IPS-18c (cell line): ENCODE measurements around the gene LHX8.
"Not testable (repeated sequence)": the region's sequence is repeated elsewhere in the genome, so short reads cannot be mapped to it uniquely, and the experiment has no call there.

Experiments
- H3K4me3 ChIP-seq: 2 replicates; pipeline ENCODE4 v1.7.0; 2013; ENCODE audit warnings: low read depth, mild to moderate bottlenecking, low read length, moderate library complexity; ENCODE audit not compliant: insufficient read depth
- H3K9me3 ChIP-seq: one replicate; pipeline ENCODE4 v1.6.1; 2013; ENCODE audit warnings: mild to moderate bottlenecking, low read length, moderate library complexity; ENCODE audit not compliant: control insufficient read depth, insufficient read depth

The LHX8 gene

DNA sequence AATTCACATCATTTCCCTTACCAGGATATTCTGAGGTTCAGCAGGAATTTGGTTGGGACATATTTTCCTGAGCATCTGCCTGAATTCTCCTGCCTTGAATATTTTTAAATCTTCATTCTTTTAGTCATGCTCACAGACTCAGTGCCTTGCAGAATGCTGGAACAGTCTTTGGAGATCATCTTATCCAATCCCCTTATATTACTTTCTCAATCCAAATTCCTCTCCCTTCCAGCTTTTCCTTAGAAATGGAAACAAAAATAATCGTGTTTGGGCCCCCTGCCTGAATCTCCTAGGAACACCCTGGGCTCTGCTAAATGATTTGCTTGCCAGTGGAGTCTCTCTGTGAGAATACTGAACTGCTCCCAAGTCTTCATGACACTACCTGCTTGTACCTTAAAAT, 38.4 kb downstream of the LHX8 start:
- Histone ChIP-seq H3K9me3 (no peaks in the 10 kb centered on the region), H3K4me3 (no peak overlapping the region)

DNA sequence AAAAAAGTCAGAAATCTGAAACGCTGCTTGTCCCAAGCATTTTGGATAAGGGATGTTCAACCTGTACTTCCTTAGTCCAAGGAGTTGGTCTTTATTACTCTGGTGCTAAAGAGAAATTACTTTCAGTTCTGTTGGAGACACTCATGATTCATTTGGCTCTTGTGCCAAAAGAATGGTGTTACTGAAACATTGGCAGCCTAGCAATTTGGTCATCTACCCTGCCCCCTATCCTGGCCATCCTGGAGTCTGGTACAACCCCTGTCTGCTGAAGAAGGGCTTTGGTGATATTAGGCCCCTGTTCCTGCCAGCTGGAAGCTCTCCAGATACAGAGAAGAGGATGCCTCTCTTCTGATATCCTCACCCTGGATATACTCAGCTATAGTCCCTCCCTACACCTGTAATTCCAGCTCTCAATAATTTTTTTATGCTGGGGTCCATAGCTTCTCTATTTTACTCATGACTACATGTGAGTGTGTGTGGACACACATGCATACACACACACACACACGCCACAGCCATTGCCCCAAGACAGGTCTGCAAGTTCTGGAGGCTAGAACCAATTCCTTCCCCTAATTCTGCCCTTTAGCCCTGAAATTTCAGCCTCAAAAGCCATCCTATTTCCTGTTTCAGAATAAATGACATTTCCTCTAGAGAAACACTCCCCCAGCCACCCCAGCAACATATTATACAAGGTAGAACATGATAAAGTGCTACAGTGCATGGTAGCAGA, 40.0 kb downstream of the LHX8 start:
- Histone ChIP-seq H3K9me3 (no peaks in the 10 kb centered on the region), H3K4me3 (no peak overlapping the region)

GRCh38 chr1:75181214-75181955, 47.2 kb downstream of the LHX8 start:
- H3K9me3 ChIP-seq, H3K4me3 ChIP-seq: not testable (repeated sequence)

DNA sequence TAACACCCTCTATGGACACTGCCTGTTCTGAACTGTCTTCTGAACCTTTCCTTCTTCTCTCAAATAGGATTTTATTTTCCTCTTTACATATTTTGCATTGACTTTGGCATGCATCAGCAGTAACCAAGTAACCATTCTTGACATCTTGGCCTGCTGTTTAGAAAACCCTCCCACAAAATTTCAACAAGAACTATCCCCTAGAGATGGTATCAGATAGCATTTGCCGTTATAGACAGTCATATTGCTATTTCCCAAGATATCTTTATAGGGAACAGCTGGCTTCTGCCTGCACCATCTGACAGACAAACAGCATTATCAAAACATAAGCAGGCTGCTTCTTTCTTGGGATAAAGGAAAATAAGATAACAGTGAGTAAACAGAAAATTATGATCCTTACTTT, 54.7 kb downstream of the LHX8 start:
- H3K9me3 ChIP-seq = peaks cover 2% of the 10 kb centered on the region
- no peak overlapping the region for H3K4me3 ChIP-seq

- no peak overlapping the region for H3K4me3 ChIP-seq
These were observed 64.0 kb downstream of the LHX8 start for GRCh38 chr1:75198163-75198562.

DNA sequence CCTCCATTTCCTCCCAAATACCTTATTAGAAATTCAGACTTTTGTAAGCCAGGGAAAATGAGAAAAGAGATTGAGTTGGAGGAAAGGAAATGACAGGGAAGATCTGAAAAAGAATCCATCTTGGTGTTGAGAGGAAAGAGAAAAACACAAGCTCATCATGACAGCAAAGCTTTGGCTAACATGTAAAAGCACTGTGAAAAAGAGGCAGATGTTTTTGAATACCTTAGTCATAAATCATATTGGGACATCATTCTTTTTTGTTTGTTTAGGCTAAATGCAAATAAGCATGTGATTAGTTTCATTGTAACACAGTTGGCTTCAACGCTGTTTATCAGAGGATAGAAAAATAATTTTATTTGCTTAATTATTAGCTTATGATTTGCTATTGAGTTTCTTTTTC, 64.6 kb downstream of the LHX8 start:
- H3K9me3 ChIP-seq = no peaks in the 10 kb centered on the region

More at GRCh38 chr1:75198163-75198562, 64.0 kb downstream of the LHX8 start:
- H3K9me3 ChIP-seq = no peaks in the 10 kb centered on the region

GRCh38 chr1:75202751-75203150, 68.6 kb downstream of the LHX8 start:
- Histone ChIP-seq H3K9me3 (no peaks in the 10 kb centered on the region), H3K4me3 (no peak overlapping the region)

More for the DNA sequence above, 64.6 kb downstream of the LHX8 start:
- no peak overlapping the region for H3K4me3 ChIP-seq

DNA sequence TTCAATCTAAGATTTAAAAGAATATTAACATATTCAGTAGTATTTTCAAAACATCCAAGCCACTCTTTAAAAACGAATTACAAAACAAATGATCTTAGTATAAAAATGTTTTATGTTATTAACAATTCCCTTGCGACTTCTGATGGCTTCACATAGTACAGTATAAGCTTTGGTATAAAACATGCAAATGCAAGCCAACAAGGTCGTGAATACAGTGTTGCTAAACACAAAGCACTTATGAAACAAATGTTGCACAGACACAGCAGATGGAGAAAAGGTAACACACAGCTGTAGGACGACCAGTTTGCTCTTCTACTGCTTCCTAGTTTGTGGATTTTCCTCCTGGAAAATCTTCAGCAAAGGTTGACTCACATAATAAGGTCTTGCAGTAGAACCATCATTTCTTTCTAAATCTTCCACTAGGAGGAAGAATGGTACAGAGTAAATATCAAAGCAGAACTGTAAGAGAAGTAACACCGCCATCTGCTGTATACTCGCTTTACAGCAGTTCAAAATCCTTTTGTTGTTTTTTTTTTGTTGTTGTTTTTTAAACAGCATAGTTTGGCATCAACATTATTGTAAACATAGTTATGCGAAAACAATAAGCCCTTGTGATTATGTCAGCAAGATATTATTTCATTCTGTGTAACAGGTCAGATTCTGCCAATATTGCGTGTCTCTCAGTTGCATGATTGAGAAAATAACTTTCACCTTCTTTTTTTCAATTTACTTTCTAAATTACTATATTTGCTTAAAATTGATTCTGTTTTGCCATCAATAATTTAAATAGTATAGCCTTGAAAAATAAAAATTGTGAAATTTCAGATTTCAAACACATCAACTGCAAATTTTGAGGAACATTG, 69.5 kb downstream of the LHX8 start:
- Histone ChIP-seq H3K4me3 (no peak overlapping the region), H3K9me3 (no peaks in the 10 kb centered on the region)

DNA sequence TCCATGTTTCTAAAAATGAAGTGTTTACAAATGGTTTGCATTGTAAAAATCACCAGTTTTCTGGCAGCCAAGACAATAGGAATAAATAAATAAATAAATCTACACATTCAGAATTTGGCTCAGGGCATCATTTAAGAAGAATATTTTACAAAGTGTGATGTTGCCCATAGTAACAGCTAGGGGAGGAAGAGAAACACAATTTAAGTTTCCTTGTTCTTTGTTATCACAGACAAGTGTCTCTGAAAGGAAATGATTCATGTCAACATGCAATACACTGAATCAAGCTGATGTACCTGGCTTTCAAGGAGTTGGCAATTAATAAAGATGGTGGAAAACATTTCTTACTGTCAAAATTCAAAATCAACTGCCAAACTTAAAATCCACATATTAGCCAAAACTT, 74.7 kb downstream of the LHX8 start:
- H3K4me3 ChIP-seq = no peak overlapping the region
- H3K9me3 ChIP-seq = no peaks in the 10 kb centered on the region
